Measurements from ENCODE around the gene FZD4.

GRCh38 chr11:86933891-86934581 lies 21.2 kb downstream of the FZD4 start:
- TF ChIP-seq CTCF (IDR thresholded peaks at IDR 0.05; ENCODE audit: poor library complexity) (no peak), EZH2 (IDR thresholded peaks at IDR 0.05; ENCODE audit: borderline replicate concordance) (no peak)
